Stimulated activated CD8-positive, alpha-beta memory T cell treated with anti-CD3 and anti-CD28 coated beads, Interleukin-7, amount 100 ng/mL, for 24 hours (primary cell): ENCODE measurements around the gene RNLS.
"Not testable (repeated sequence)": the region's sequence is repeated elsewhere in the genome, so short reads cannot be mapped to it uniquely, and the experiment has no call there.

Experiments used
- DNase-seq: peaks from one replicate; pipeline ENCODE4 v3.0.0-alpha.2; 2020; ENCODE audit warnings: low read depth

The RNLS gene

GRCh38 chr10:88293651-88294230 lies 289.4 kb downstream of the RNLS start:
- no peak for DNase-seq

GRCh38 chr10:88293073-88293472 lies 290.0 kb downstream of the RNLS start:
- no peak for DNase-seq

- DNase-seq = no peak
Measured at GRCh38 chr10:88292185-88292514, 291.0 kb downstream of the RNLS start.

- no peak for DNase-seq
Measured at GRCh38 chr10:88291289-88292184, 291.6 kb downstream of the RNLS start.

- DNase-seq = no peak
Measured at GRCh38 chr10:88289342-88289741, 293.8 kb downstream of the RNLS start.

- DNase-seq = no peak
Measured at GRCh38 chr10:88288320-88289059, 294.6 kb downstream of the RNLS start.

GRCh38 chr10:88286030-88286429 lies 297.1 kb downstream of the RNLS start:
- no peak for DNase-seq

GRCh38 chr10:88281592-88282347 lies 301.3 kb downstream of the RNLS start:
- no peak for DNase-seq

GRCh38 chr10:88280518-88280917 lies 302.6 kb downstream of the RNLS start:
- DNase-seq = no peak

GRCh38 chr10:88278912-88279311 lies 304.2 kb downstream of the RNLS start:
- DNase-seq = no peak

GRCh38 chr10:88276945-88277344 lies 306.2 kb downstream of the RNLS start:
- not testable (repeated sequence) for DNase-seq

- DNase-seq = no peak
Measured at GRCh38 chr10:88274286-88274685, 308.8 kb downstream of the RNLS start.

GRCh38 chr10:88273567-88273966 lies 309.6 kb downstream of the RNLS start:
- DNase-seq = no peak

- no peak for DNase-seq
Measured at GRCh38 chr10:88271761-88272543, 311.2 kb downstream of the RNLS start.

GRCh38 chr10:88270871-88271713 lies 312.0 kb downstream of the RNLS start:
- peak; percentile 12 for DNase-seq

- no peak for DNase-seq
Measured at GRCh38 chr10:88270061-88270808, 312.9 kb downstream of the RNLS start.

- DNase-seq = no peak
Measured at GRCh38 chr10:88262591-88263234, 320.4 kb downstream of the RNLS start.

- no peak for DNase-seq
Measured at GRCh38 chr10:88261152-88261551, 322.0 kb downstream of the RNLS start.

GRCh38 chr10:88260329-88261051 lies 322.6 kb downstream of the RNLS start:
- DNase-seq = no peak
